IPS-15b (cell line): ENCODE data around the gene ZNF844.

Experiments used
- H3K27me3 ChIP-seq: one replicate; pipeline ENCODE4 v1.6.1; 2013; ENCODE audit warnings: low read length; ENCODE audit not compliant: control insufficient read depth, insufficient read depth
- H3K36me3 ChIP-seq: one replicate; pipeline ENCODE4 v1.6.1; 2013; ENCODE audit warnings: low read length; ENCODE audit not compliant: control insufficient read depth, insufficient read depth
- H3K4me1 ChIP-seq: one replicate; pipeline ENCODE4 v1.6.1; 2013; ENCODE audit warnings: mild to moderate bottlenecking, low read length; ENCODE audit not compliant: control insufficient read depth, insufficient read depth
- H3K4me3 ChIP-seq: one replicate; pipeline ENCODE4 v1.5.1; 2013; ENCODE audit warnings: low read depth, low read length
- H3K9ac ChIP-seq: one replicate; pipeline ENCODE4 v1.6.1; 2013; ENCODE audit warnings: low read depth, mild to moderate bottlenecking, low read length
- H3K9me3 ChIP-seq: one replicate; pipeline ENCODE4 v1.6.1; 2013; ENCODE audit warnings: mild to moderate bottlenecking, low read length; ENCODE audit not compliant: control insufficient read depth, insufficient read depth

ZNF844 gene

DNA sequence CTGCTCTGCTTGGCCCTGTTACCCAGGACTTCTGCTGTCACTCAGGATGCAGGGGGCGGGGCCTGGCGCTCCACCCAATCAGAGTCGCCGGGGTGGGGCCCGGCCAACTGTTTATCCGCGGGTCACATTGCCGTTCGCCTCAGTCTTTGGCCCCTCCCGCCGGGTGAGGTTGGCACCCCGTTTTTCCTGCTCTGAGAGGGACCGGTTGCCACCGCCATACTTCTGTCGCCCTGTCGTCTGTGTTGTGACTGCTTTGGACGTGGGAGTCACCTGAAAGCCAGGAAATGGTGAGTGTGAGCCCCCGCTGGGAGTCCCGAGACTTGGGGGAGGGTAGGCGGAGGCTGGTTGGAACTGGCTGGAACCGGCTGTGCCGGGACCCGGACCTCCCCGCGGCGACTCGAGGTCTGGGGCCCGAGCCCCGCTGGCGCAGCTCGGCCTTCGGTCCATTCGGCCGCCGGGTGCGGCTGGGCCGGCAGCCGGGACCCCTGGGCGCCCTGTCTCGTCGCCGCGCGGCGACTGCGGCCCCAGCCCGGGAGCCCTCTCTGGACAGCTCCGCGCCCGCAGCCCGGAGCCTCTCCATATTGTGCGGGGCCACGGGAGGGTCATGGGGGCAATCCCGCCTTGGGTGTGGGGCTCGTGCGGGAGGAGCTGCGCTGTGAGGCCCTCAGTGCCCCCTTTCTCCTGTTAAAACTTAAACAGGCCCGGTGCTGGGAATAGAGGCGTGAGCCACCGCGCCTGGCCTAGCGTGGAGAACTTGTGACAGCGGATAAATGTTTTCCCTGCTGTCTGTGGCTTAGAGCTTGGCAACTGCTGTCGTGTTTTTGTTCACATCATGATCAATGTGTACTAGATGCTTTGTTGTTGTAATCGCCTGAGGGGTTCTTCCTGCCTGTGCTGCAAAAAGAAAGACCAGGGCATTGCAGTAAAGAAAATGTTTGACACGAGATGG lies at the start of gene ZNF844:
ZNF844 (plus strand) TSS at position 142 of the 949 bp plus-strand sequence; CDS start at position 285, 143 bp downstream.
- Histone ChIP-seq H3K9ac (peak within 1 kb of the TSS; percentile 90), H3K4me1 (peaks cover 3% of the 10 kb centered on the region), H3K27me3 (no peaks in the 10 kb centered on the region), H3K36me3 (no peaks in the 10 kb centered on the region), H3K4me3 (peak within 1 kb of the TSS; percentile 93), H3K9me3 (peaks cover 3% of the 10 kb centered on the region)

DNA sequence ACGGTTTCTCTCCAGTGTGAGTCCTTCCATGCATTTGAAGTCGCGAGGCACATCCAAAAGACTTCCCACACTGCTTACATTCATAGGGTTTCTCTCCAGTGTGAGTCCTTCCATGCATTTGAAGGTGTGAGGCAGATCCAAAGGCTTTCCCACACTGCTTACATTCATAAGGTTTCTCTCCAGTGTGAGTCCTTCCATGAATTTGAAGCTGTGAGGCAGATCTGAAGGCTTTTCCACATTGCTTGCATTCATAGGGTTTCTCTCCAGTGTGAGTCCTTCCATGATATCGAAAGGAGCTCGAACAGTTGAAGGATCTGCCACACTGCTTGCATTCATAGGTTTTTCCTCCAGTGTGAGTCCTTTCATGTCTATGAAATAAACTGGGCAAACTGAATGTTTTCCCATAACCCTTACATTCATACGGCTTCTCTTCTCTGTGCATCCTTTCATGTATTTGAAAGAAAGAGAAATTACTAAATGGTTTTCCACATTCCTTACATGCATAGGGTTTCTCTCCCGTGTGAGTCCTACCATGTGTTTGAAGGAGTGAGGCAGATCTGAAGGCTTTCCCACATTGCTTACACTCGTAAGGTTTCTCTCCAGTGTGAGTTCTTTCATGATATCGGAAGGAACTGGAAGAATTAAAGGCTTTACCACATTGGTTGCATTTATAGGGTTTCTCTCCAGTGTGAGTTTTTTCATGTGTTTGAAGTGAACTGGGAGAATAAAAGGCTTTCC lies 49.3 kb upstream of the ZNF844 start:
- Histone ChIP-seq H3K9me3 (peaks cover 43% of the 10 kb centered on the region), H3K4me3 (no peak overlapping the region), H3K4me1 (no peaks in the 10 kb centered on the region), H3K36me3 (peaks cover 8% of the 10 kb centered on the region), H3K27me3 (no peaks in the 10 kb centered on the region), H3K9ac (no peak overlapping the region)

DNA sequence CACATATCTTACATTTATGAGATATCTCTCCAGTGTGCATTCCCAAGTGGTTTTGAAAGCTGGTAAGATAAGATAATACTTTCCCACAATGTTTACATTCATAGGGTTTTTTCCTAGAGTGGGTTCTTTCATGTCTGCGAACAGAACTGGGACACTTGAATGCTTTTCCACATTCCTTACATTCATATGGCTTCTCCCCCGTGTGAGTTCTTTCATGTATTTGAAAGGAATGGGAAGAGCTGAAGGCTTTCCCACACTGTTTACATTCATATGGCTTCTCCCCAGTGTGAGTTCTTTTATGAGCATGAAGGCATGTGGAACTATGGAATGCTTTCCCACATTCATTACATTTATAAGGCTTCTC lies 48.8 kb upstream of the ZNF844 start:
- Histone ChIP-seq H3K4me1 (no peaks in the 10 kb centered on the region), H3K36me3 (peaks cover 8% of the 10 kb centered on the region), H3K27me3 (no peaks in the 10 kb centered on the region), H3K9me3 (peaks cover 43% of the 10 kb centered on the region), H3K9ac (no peak overlapping the region), H3K4me3 (no peak overlapping the region)

DNA sequence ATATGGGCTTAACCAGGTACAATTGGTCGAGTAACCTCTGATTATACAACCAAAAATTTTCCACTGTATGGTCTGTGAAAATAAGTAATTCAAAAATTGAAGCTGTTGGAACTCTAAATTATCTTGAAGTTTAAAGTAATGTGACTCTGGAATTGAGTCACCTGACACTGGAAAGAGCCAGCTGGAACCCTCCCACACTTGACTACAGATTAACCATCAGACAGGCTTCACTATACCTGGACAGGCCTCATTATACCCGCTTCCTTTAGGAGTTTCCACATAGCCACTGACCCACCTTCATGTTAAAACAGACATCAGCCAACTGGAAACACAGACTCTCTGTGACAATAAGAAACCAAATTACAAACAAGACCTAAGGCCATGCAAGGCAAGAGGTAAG lies 30.3 kb upstream of the ZNF844 start:
- Histone ChIP-seq H3K4me3 (peak overlapping the region; percentile 80), H3K9ac (no peak overlapping the region), H3K4me1 (no peaks in the 10 kb centered on the region), H3K27me3 (peaks cover 8% of the 10 kb centered on the region), H3K36me3 (peaks cover 3% of the 10 kb centered on the region), H3K9me3 (no peaks in the 10 kb centered on the region)

DNA sequence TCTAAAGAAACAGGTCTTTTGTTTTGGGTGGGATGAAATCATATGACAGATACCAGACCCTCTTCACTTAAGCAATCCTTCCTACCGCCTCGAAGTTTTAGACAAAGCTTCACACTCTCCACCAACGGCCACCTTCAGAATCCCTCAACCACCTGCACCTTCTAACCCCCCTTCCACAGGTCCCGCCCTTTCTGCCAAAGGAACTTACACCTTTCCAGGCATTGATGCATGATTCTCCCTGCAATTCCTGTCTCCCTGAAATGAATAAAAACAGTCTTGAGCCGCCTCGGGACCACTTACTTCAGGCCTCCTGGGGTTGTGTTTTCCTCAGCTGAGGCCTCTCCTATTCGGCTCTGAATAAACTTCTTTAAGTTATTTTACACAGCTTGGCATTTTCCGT lies 29.9 kb upstream of the ZNF844 start:
- Histone ChIP-seq H3K9me3 (no peaks in the 10 kb centered on the region), H3K9ac (no peak overlapping the region), H3K4me3 (peak overlapping the region; percentile 80)

DNA sequence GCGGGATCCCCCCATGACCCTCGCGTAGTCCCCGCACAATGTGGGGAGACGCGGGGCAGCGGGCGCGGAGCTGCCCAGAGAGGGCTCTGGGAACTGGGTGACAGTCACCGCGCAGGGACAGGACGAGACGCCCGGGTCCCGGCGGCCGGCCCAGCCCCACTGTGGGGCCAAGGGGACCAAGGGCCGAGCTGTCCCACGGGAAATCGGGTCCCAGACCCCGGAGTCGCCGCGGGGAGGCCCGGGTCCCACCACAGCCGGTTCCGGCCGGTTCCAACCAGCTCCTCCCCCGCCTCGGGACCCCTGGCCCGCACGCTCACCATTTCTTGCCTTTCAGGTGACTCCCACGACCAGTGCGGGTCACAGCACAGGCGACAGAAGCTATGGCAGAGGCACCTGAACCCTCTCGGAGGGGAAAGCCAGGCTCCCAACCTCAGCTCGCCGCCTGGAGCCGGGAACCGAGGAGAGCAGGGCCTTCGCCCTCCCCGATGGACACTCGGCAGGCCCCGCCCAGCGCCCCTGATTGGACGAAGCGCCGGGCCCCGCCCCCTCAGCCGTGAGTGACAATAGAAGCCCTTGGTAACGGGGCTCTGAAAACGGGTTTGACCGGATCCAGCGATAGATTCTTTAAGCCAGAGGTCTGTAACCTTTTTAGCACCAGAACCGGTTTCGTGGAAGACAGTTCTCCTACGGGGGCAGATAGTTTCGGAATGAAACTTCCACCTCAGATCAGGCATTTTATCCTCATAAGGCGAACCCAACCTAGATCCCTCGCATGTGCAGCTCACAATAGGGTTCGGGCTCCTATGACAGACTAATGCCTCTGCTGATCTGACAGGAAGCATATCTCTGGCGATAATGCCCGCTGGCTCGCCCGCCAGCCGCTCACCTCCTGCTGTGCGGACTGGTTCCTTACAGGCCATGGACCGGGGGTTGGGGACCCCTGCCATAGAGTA lies 29.0 kb upstream of the ZNF844 start, which contains the start of gene ZNF433:
ZNF433 (minus strand) TSS at position 460 of the 953 bp plus-strand sequence; CDS start at position 320, 140 bp downstream.
- H3K9ac ChIP-seq: peak within 1 kb of the TSS; percentile 73
- H3K27me3 ChIP-seq: peaks cover 8% of the 10 kb centered on the region
- H3K4me3 ChIP-seq: peak within 1 kb of the TSS; percentile 80
- H3K36me3 ChIP-seq: no peaks in the 10 kb centered on the region
- no peaks in the 10 kb centered on the region for H3K4me1 ChIP-seq
- H3K9me3 ChIP-seq: no peaks in the 10 kb centered on the region

More for the DNA sequence above, 29.9 kb upstream of the ZNF844 start:
- Histone ChIP-seq H3K4me1 (no peaks in the 10 kb centered on the region), H3K36me3 (peaks cover 1% of the 10 kb centered on the region), H3K27me3 (peaks cover 8% of the 10 kb centered on the region)

DNA sequence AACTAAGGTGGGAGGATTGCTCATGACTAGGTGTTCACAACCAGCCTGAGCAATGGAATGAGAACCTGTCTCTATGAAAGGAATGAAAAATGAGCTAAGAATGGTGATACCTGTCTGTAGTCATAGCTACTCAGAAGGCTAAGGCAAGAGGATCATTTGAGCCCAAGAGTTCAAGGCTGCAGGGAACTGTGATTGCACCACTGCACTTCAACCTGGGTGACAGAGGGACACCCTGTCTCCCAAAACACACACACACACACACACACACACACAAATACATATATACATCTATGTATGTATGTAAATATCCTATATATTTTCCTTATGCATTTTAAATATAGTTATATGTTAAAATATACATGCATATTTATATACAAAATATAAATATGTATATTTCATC lies 21.6 kb upstream of the ZNF844 start:
- H3K9me3 ChIP-seq: peaks cover 34% of the 10 kb centered on the region
- H3K27me3 ChIP-seq: no peaks in the 10 kb centered on the region
- no peaks in the 10 kb centered on the region for H3K4me1 ChIP-seq
- H3K4me3 ChIP-seq: no peak overlapping the region
- H3K36me3 ChIP-seq: peaks cover 15% of the 10 kb centered on the region
- H3K9ac ChIP-seq: no peak overlapping the region

DNA sequence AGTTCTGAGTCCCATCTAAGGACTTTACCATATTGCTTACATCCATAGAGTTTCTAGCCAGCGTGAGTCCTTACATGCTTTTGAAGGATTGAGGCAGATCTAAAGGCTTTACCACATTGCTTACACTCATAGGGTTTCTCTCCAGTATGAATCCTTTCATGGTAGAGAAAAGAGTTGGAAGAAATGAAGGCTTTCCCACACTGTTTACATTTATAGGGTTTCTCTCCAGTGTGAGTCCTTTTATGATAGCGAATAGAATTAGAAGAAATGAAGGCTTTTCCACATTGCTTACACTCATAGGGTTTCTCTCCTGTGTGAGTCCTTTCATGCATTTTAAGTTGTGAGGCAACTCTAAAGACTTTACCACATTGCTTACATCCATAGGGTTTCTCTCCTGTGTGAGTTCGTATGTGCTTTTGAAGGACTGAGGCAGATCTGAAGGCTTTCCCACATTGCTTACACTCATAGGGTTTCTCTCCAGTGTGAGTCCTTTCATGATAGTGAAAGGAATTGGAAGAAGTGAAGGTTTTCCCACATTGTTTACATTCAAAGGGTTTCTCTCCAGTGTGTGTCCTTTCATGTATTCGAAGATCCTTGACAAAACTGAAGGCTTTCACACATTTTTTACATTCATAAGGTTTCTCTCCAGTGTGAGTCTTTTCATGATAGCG lies 20.6 kb upstream of the ZNF844 start:
- Histone ChIP-seq H3K9me3 (peaks cover 34% of the 10 kb centered on the region), H3K36me3 (peaks cover 15% of the 10 kb centered on the region), H3K4me1 (no peaks in the 10 kb centered on the region)

DNA sequence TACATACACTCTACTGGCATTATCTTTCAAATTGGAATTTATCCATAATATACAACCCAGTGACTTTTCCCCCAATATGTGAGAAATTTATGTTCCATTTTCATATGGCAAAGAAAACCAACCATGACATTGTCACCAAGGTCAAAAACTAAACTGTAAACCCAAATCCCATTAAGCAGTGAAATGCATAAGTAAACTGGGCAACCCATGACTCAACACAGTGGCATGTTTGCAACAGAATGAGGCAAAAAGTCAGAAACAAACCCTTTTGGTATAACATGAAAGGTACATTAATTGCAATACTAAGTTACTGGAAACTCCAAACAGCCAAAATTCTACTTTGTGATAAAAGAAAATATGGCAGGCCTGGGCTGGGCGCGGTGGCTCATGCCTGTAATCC lies 16.7 kb upstream of the ZNF844 start:
- no peak overlapping the region for H3K4me3 ChIP-seq
- peaks cover 31% of the 10 kb centered on the region for H3K9me3 ChIP-seq
- peaks cover 15% of the 10 kb centered on the region for H3K36me3 ChIP-seq
- H3K4me1 ChIP-seq: no peaks in the 10 kb centered on the region
- no peak overlapping the region for H3K9ac ChIP-seq
- no peaks in the 10 kb centered on the region for H3K27me3 ChIP-seq

More for the DNA sequence above, 20.6 kb upstream of the ZNF844 start:
- no peak overlapping the region for H3K9ac ChIP-seq
- H3K27me3 ChIP-seq: no peaks in the 10 kb centered on the region
- no peak overlapping the region for H3K4me3 ChIP-seq

DNA sequence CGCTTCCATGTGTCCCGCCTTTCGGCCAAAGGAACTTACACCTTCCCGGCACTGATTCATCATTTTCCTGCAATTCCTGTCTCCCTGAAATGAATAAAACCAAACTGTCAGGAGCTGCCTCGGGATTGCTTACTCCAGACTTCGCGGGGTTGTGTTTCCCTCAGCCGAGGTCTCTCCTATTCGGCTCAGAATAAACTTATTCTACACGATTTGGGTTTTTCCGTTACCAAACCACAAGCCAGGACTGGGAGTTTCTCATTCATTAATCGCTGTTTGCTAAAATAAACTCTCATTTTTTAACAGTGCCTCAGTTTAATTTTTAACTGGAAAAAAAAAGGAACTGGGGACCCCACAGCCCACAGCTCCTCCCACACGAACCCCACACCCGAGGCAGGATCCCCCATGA lies 12.4 kb upstream of the ZNF844 start:
- Histone ChIP-seq H3K4me1 (peaks cover 2% of the 10 kb centered on the region), H3K9ac (peak overlapping the region; percentile 85), H3K27me3 (peaks cover 2% of the 10 kb centered on the region), H3K9me3 (peaks cover under 1% of the 10 kb centered on the region), H3K4me3 (peak overlapping the region; percentile 93), H3K36me3 (no peaks in the 10 kb centered on the region)
